ENCODE data around the gene CHD9. TPM values are rescaled to one million over a fixed set of nuclear protein-coding genes. Genes with fewer than 3 reads are reported as not detected.

CHD9 gene
- total and polyA plus RNA-seq, 9 of the 15 experiments (the other 6 are each of a cell fraction or from before 2014, with no cell fraction given): 29.0 to 69.3 (median 40.6) TPM

- Histone ChIP-seq H3K27ac (ENCODE audit: extremely low read depth, low read depth, low read length) (no peak overlapping the region; the same call in 2 of the 3 replicates), H3K9me1 (ENCODE audit: control insufficient read depth, insufficient read depth, low read length) (no peaks in the 10 kb centered on the region), H3K9ac (ENCODE audit: insufficient read depth in 1 of 2, low read depth in 2 of 2, low read length in 2 of 2) (no peak overlapping the region), H3K4me2 (ENCODE audit: insufficient read depth, low read length) (no peak overlapping the region), H3K9me3 (replicated peaks; ENCODE audit: control insufficient read depth, insufficient read depth, low read depth, low read length) (no peaks in the 10 kb centered on the region; the same call in 1 of the 2 replicates), H2AFZ (ENCODE audit: low read depth, low read length) (no peak overlapping the region), H3K4me3 (no peak overlapping the region), H3K27me3 (ENCODE audit: control insufficient read depth in 2 of 2, insufficient read depth in 2 of 2, low read length in 2 of 2) (no peaks in the 10 kb centered on the region), H3K36me3 (ENCODE audit: control insufficient read depth, insufficient read depth, low read length) (peaks cover 21% of the 10 kb centered on the region), H3K4me1 (replicated peaks in 1 of 2; ENCODE audit: control insufficient read depth in 2 of 2, insufficient read depth in 2 of 2, low read length in 2 of 2) (no peaks in the 10 kb centered on the region), H4K20me1 (replicated peaks; ENCODE audit: control insufficient read depth, insufficient read depth, low read length) (no peaks in the 10 kb centered on the region), H3K79me2 (ENCODE audit: control insufficient read depth, insufficient read depth, low read length) (peaks cover 81% of the 10 kb centered on the region)
- ChIA-PET POLR2A (no interaction called here), CTCF (ENCODE audit: low intra/inter-chr PET ratio) (no interaction called here)
- no peak for FAIRE-seq
- ATAC-seq: no peak
- in situ Hi-C loops (cut with MboI): no loop called here
- TF ChIP-seq RAD51 (IDR thresholded peaks at IDR 0.05; ENCODE audit: borderline replicate concordance, low read depth): no peak
- TF ChIP-seq PHF21A (IDR thresholded peaks at IDR 0.05; ENCODE audit: borderline replicate concordance, low read depth): no peak
- TF ChIP-seq HNRNPK (IDR thresholded peaks at IDR 0.05; ENCODE audit: low read depth, low read length, poor library complexity, severe bottlenecking): no peak
- no peak for TF ChIP-seq NFYB (IDR thresholded peaks at IDR 0.05; ENCODE audit: extremely low read depth, insufficient read length)
- TF ChIP-seq PBX2 (CRISPR knock-in tag; IDR thresholded peaks at IDR 0.05; ENCODE audit: low read depth): no peak
- no peak for TF ChIP-seq PBX2 (tag; conservative IDR thresholded peaks at IDR 0.05; ENCODE audit: low read depth)
- TF ChIP-seq JUND (IDR thresholded peaks at IDR 0.05; ENCODE audit: borderline replicate concordance, low read depth, low read length): no peak
- TF ChIP-seq JUND (tag; IDR thresholded peaks at IDR 0.05; ENCODE audit: borderline replicate concordance, low read depth, low read length): no peak
- TF ChIP-seq THAP7 (CRISPR knock-in tag; IDR thresholded peaks at IDR 0.05): no peak
- TF ChIP-seq ZNF57 (CRISPR knock-in tag; IDR thresholded peaks at IDR 0.05): no peak
- TF ChIP-seq NR0B1 (IDR thresholded peaks at IDR 0.05; ENCODE audit: partially characterized antibody): no peak
- no peak for DNase-seq (ENCODE audit: extremely low read depth in 1 of 4, low spot score in 3 of 4)
- BruUV-seq (replicated peaks): no TSS peak
- intact Hi-C loops (cut with micrococcal nuclease): no loop called here
These were observed 97.5 kb downstream of the CHD9 start for GRCh38 chr16:53152329-53152728.
